Limb (tissue), 2 donors: ENCODE measurements around the gene BLVRB.
"Not testable (repeated sequence)": the region's sequence is repeated elsewhere in the genome, so short reads cannot be mapped to it uniquely, and the experiment has no call there.

Experiments
- DNase-seq, 2 donors: peaks; one replicate each; pipeline ENCODE4 v3.0.0-alpha.2; 2016; ENCODE audit errors: extremely low spot score in 2 of 2

BLVRB gene

DNA sequence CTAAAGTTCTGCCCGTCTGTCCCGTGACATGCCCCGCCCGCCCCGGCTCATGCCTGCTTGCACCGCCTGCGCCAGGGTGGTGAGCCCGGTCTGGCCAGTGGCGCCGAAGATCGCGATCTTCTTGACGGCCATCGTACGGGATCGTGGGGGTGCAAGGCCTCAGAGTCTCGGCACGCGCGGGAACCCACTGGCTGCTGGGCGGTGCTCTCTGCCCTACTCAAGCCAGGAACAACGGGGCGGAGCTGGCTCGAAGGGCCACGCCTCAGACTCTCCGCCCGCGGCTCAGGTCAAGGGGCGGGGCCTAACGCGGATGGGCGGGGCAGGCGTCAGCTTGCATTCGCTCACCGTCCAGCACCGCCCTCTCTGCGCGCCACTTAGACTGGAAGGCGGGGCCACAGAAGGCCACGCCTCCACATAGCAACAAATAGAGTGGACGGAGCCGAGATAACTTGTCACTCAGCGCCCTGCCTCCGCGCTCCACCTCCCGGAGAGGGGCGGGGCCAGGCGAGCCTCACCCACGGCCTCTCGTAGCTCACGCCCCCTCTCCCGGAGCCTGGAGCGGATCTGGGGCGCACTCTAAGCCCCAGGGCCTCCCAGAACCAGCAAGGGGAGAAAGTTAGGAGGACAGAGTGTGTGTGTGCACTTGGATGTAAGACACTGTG is at the start of gene BLVRB:
Gene BLVRB, minus strand, starts transcription at position 189 of the 662 bp plus-strand sequence. Its CDS starts 57 bp downstream, at position 132.
- peak; percentile 99 for DNase-seq

DNA sequence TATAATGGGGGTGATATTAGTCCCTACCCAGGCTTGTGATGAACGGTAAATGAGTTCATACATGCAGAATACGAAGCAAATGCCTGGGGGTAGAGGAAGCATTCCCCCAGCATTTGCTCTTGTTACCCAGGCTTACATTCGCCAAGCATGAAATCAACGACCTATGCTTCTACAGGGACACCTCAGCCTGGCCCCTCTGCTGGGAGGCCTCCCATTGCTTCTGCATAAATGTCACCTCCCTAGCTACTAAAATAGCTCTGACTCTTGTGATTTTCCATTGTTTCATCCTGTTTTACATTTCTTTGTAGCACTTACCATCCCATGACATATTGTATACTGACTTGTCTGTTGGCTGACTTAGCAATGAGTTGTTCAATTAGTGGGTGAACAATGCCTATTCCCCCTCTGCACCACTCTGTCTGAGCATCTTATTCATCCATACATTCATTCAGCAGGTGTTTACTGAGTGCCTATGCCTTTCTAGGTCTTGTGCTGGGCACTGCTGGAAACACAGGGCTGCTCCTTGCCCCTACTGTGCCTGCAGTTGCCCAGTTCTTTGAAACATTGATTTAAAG is 48.3 kb upstream of the BLVRB start:
- DNase-seq, result no peak

DNA sequence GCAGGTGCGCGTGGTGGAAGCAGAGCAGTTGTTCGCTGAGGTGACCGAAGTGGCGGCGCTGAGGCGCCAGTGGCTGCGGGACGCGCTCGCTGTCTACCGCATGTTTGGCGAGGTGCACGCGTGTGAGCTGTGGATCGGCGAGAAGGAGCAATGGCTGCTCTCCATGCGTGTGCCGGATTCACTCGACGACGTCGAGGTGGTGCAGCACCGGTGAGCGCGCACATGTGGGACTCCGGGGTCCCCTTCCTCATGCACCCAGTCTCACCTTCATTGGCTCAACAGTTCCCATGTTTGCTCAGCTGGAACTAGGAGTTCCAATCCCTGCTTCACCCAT is 47.8 kb upstream of the BLVRB start:
- no peak for DNase-seq

DNA sequence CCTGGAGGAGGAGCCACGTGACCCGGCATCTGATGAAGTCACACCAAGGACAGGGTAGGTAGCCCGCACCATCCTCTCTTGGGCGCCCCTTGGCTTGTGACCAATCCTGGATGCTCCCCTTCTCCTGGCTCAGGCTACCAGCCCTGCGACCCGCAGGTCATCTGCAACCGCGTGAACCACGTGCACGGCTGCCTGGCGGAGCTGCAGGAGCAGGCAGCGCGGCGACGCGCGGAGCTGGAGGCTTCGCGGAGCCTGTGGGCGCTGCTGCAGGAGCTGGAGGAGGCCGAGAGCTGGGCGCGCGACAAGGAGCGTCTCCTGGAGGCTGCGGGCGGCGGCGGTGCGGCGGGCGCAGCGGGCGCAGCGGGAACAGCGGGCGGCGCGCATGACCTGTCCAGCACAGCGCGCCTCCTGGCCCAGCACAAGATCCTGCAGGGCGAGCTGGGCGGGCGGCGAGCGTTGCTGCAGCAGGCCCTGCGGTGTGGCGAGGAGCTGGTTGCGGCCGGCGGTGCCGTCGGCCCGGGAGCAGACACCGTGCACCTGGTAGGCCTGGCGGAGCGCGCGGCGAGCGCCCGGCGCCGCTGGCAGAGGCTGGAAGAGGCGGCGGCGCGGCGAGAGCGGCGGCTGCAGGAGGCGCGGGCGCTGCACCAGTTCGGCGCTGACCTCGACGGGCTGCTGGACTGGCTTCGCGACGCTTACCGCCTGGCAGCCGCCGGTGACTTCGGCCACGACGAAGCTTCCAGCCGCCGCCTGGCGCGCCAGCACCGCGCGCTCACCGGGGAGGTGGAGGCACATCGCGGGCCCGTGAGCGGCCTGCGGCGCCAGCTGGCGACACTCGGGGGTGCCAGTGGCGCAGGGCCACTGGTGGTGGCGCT is 47.2 kb upstream of the BLVRB start:
- peak in 1 of 2 donors; percentile 45 for DNase-seq

DNA sequence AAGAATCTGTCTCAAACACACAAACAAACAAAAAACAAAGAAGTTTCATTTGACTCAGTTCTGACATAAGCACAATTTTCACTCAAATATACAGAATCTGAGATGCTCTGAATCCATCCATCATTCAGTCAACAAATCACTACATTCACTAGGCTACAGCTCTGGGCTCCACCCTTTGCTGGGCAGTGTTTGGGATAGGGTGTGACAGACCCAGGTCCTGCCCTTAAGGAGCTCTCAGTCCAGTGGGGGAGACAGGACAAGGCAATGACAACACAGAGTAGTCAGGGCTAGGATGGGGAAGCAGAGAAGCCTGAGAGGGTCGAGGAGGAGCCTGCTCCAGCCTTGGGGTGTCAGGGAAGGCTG is 46.5 kb upstream of the BLVRB start:
- DNase-seq, result no peak

DNA sequence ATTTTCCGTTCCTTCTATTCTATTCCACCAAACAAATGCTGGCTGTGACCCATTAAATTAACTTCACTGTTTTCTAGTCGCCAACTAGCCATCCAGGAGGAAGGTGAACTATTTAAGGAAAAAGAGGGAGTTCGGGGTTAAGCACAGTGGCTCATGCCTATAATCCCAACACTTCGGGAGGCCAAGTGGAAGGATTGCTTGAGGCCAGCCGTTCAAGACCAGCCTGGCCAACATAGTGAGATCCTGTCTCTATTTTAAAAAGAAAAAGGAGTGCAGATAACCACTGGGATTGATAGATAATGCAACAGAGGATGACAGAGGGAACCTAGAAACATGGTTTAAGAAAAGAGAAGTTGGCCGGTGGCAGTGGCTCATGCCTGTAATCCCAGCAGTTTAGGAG is 45.9 kb upstream of the BLVRB start:
- DNase-seq, result no peak

DNA sequence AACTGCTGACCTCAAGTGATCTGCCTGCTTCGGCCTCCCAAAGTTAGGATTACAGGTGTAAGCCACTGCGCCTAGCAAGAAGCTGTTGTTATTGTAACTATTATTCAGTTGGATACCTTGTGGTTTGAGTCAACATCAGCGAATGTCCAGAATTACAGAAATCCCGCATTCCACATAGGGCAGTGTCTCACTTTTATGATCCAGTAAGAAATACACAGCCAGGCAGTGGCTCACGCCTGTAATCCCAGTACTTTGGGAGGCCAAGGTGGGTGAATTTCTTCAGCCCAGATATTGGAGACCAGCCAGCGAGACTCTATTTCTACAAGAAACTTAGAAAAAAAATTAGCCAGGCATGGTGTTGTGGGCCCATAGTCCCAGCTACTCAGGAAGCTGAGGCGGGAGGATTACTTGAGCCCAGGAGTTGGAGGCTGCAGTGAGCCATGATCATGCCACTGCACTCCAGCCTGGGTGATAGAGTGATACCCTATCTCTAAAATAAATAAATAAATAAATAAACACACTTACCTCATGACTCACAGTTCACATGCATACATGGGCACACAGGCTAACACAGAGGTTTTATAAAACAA is 45.1 kb upstream of the BLVRB start:
- DNase-seq, result no peak

DNA sequence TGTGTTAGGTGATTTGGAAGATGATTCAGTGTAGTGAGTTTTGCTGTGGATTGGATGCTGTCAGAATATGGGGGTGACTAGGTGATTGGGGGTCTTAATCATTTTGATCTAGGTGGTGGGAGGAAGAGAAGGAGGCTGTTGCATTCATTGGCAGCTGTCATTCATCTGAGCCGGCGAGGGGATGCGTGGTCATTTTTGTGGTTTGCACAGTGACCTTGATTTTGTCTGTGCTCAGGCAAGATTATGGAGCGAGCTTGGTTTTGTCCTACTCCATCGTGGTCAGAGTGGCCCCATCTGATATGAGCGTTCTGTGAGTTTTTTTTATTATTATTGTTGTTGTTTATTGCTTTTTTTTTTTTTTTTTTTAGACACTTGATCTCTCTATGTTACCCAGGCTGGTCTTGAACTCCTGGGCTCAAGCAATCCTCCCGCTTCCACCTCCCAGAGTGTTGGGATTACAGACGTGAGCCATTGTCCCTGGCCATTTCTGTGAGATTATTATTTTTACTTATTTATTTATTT is 43.3 kb upstream of the BLVRB start:
- no peak for DNase-seq

DNA sequence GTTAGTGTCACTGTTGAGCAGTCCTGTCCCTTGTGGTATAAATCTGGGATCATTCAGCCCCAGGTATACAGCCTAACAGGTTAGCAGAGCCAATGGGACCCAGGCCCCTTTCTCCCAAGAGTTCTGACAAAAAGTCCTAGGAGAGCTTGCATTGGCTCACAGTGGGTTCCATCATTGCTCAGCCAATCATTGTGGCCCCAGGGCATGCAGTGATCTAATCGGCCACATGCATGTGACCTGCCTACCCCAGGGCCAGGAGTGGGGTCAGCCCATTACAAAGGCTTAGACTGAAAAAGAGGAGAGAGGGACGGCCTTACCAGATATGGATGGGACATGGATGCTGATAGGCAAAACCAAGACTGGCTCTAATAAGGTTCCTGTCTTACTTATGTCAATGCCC is 42.3 kb upstream of the BLVRB start:
- DNase-seq, result no peak

DNA sequence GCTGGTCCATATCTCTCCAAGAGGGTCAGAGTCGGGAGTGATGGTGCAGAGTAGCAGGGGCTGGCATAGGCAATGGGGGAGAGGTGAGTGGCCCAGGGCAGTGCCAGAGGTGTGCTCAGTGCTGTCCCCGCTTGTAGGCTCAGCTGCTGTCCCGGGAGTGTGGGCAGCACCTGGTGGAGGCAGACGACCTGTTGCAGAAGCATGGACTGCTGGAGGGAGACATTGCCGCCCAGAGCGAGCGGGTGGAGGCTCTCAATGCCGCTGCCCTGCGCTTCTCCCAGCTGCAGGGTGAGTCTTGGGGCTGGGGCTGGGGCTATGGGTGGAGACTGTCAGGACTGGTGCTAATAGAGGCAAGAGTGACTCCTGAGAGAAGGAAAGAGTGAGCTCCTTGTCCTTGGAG is 40.6 kb upstream of the BLVRB start:
- no peak for DNase-seq

DNA sequence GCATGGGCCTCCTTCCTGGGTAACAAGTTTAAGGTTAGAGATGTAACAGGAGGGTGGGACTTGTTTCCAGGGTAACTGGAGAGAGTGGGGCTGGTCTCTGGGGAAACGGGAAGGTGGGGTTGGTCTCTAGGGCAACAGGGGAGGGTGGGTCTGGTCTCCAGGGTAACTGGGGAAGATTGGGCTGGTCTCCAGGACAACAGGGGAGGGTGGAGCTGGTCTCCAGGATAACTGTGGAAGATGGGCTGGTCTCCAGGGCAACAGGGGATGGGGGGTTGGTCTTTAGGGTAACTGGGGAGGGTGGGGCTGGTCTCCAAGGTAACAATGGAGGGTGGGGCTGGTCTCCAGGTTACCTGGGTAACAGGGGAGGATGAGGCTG is 37.8 kb upstream of the BLVRB start:
- peak in 1 of 2 donors; percentile 50 for DNase-seq

DNA sequence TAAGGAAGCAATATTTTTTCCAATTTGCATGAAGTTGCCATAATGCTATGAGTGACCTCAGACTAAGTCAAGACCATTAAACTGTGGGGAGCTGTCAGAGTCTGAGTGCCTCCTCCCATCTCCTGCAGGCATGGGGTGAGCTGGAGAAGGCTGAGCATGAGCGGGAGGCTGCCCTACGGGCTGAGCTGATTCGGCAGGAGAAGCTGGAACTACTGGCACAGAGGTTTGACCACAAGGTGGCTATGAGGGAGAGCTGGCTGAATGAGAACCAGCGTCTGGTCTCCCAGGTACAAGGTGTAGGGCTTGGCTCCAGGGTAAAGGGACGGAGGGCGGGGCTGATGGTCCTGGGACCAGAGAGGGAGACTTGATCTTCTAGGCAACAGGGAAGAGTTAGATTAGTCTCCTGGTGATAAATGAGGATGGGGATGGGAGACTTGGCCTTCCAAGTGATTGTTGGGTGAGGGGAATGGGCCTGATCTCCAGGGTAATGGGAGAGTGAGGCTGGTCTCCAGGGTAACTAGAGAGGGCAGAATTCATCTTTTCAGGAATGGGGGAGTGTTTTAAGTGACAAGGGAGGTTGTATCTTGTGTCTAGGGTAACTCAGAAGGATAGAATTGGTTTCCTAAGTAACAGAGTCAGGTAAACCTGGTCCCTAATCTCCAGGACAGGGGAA is 37.2 kb upstream of the BLVRB start:
- no peak for DNase-seq

DNA sequence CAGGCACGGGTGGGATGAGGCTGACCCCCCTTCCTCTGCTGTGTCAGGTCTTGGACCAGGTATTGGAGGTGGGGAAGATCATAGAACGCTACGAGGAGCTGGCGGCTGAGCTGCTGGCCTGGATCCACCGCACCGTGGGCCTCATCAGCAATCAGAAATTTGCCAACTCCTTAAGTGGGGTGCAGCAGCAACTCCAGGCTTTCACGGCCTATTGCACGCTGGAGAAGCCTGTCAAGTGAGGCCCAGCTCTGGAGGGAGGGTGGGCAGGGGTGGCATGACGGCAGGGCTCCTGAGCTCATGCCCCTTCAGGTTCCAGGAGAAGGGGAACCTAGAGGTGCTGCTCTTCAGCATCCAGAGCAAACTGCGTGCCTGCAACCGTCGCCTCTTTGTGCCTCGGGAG is 36.5 kb upstream of the BLVRB start:
- no peak for DNase-seq

DNA sequence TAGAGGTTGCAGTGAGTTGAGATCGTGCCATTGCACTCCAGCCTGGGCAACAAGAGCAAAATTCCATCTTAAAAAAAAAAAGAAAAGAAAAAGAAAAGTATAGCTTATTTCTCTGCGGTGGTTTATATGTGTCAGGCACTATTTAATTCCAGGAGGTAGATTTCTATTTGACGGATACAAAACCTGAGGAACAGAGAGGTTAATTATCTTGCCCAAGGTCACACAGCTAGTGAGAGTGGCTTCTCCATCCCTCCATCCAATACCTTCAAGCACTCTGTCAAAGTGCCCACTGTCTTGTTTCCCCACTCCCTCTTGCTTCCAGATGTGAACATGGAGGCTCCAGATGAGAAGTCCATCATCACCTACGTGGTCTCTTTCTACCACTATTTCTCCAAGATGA is 36.1 kb upstream of the BLVRB start:
- no peak for DNase-seq

DNA sequence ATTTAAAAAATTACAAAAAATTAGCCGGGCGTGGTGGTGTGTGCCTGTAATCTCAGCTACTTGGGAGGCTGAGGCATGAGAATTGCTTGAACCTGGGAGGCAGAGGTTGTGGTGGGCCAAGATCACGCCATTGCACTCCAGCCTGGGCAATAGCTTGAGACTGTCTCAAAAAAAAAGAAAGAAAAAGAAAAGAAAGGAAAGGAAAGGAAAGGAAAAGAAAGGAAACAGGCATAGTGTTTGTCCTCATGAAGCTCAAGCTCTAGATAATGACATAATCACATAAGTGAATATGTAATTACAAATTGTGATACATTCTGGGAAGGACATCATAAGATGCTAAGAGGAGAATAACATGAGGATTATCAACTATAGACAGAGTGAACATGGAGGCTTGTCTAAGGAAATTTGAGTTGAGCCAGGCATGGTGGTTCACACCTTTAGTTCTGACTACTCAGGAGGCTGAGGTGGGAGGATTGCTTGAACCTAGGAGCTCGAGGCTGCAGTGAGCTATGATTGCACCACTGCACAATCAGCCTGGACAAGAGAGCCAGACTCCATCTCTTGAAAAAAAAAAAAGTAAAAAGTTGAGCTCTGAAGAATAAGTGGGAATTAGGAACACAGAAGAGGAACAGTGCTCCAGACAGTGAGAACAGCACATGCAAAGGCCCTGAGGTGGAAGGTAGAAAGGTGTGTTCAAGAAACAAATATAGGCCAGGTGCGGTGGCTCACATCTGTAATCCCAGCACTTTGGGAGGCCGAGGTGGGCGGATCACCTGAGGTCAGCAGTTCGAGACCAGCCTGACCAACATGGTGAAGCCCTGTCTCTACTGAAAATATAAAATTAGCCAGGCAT is 35.4 kb upstream of the BLVRB start:
- DNase-seq, result not testable (repeated sequence)

DNA sequence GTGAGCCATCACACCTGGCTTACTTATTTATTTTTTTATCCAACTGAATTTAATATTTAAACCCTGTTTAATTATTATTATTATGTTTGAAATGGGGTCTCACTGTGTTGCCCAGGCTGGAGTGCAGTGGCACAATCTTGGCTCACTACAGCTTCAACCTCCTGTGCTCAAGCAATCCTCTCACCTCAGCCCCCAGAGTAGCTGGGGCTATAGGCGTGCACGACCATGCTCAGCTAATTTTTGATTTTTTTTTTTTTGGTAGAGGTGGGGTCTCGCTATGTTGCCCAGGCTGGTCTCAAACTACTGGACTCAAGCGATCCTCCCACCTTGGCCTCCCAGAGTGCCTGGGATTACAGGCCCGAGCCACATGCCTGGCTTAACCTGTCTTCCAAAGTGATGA is 33.8 kb upstream of the BLVRB start:
- DNase-seq, result no peak

DNA sequence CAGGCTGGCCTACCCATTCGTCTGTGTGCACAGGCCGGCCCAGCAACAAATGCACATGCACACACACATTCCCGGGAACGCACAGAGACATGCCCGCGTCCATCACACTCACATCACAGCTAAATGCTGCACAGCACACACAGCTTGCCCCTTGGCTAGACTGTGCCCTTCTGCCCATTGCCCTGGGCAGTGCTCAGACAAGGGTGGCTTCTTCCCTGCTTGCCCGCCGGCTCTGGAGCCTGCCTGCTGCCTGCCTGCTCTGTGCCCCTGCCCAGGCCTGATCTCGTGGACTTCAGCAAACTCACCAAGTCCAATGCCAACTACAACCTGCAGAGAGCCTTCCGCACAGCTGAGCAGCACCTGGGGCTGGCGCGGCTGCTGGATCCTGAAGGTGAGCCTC is 31.7 kb upstream of the BLVRB start:
- no peak for DNase-seq

DNA sequence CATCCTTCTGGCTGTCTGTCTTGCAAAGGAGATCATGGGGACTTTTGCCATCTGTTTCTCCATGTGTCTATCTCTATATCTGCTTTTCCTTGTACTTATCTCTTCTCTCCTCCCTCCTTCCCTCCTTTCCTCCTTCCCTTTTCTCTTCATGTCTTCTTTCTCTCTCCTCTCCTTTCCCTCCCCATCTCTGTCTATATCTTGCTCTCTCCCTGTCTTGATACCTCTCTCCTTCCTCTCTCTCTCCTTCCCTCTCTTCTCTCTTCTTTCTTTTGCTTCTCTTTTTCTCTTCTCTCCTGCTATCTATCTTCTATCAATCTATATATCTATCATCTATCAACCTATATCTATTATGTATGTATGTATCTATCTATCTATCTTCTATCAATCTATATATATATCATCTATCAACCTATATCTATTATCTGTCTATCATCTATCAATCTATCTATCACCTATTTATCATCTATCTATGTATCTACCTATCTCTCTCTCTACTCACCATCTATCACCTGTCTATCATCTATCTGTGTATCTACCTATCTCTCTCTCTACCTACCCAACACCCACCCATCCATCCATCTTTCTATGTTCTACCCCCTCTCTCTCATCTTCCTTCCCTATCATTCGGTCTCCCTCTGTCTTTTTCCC is 28.8 kb upstream of the BLVRB start:
- DNase-seq, result no peak

DNA sequence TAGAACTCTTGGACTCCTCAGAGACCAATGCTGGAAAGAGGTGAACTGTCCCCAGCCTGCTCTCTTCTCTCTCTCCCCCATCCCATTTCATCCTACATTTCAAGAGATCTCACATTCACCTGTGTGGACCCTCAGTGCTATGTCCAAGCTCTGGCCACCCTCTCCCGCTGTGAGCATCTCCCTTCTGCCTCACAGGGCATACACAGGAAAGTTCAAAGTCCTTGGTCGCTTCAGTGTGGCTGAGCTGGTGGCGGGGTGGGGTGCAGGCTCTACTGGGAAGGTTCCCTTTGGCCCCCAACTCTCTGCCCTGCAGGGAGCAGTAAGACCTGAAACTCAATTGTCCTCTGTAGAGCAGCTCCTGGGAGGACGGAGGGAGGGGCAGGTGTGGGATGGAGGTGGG is 28.2 kb upstream of the BLVRB start:
- DNase-seq, result no peak

DNA sequence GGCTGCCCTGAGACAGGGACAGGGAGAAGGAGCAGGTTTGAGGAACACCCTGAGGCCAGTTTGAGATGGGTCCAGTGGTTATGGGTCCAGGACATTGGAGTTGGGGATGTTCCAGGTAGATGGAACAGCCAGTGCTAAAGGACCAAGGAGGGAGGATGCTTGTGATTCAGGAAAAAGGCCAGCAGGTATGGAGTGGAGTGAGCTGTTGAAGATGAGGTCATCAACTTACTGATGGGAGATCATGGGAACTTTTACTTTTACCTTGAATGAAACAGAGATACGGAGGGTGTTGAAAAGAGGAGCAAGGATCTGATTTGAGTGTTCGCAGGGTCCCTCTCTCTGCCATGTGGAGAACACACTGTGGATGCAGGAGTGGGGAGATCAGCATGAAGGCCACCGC is 26.7 kb upstream of the BLVRB start:
- DNase-seq, result no peak
